Calu3 (cell line): ENCODE data around the gene ARMH3. TPM values are rescaled to one million over a fixed set of nuclear protein-coding genes. Genes with fewer than 3 reads are reported as not detected.

Experiments
- BruUV-seq: library from RNA; stranded (reverse); fragments of 400-500 nt; replicated peaks from 2 replicates; lab custom pipeline; 2021; lab: Mats Ljungman, UMichigan
- CTCF ChIA-PET: fragments of 300-600 bp; sonication (Branson Sonifier 250); formaldehyde crosslinking; loops from one replicate; lab custom pipeline; 2022; ENCODE audit warnings: antibody characterized with exemption; lab: Charles Lee
- DNase-seq: peaks from one replicate; pipeline ENCODE4 v3.0.0; 2022
- H3K27ac Mint-ChIP-seq: one replicate; pipeline ENCODE4 v1.8.0; 2022; ENCODE audit warnings: mixed read lengths; ENCODE audit not compliant: unreplicated experiment
- H3K27me3 Mint-ChIP-seq: one replicate; pipeline ENCODE4 v1.8.0; 2022; ENCODE audit warnings: mixed read lengths; ENCODE audit not compliant: unreplicated experiment
- H3K36me3 Mint-ChIP-seq: one replicate; pipeline ENCODE4 v1.8.0; 2022; ENCODE audit warnings: mild to moderate bottlenecking, moderate library complexity, mixed read lengths; ENCODE audit not compliant: insufficient read depth, unreplicated experiment
- H3K4me1 Mint-ChIP-seq: one replicate; pipeline ENCODE4 v1.8.0; 2022; ENCODE audit warnings: mild to moderate bottlenecking, low read depth, mixed read lengths; ENCODE audit not compliant: unreplicated experiment
- H3K4me3 Mint-ChIP-seq: one replicate; pipeline ENCODE4 v1.8.0; 2022; ENCODE audit warnings: mild to moderate bottlenecking, low read depth, moderate library complexity, mixed read lengths; ENCODE audit not compliant: unreplicated experiment
- H3K9me3 Mint-ChIP-seq: one replicate; pipeline ENCODE4 v1.8.0; 2022; ENCODE audit warnings: low read depth, mixed read lengths; ENCODE audit not compliant: unreplicated experiment
- intact Hi-C: fragments of 100-400 bp; cut with micrococcal nuclease; formaldehyde crosslinking; loops from one replicate; pipeline ENCODE4 v1.10.0; 2022; ENCODE audit not compliant: unreplicated experiment
- total RNA-seq: library from RNA; stranded (reverse); gene quantifications from 2 replicates; pipeline ENCODE4 v1.2.3, GENCODE V29; 2022
- TF ChIP-seq, protein P1 (sequence below): fragments of 200-600 bp; IDR thresholded peaks from one replicate; pipeline ENCODE4 v1.8.0; 2022; ENCODE audit warnings: antibody characterized with exemption; ENCODE audit not compliant: unreplicated experiment

Gene ARMH3
- total RNA-seq, 1 experiment from 2014 or later, result 14.1 TPM

DNA sequence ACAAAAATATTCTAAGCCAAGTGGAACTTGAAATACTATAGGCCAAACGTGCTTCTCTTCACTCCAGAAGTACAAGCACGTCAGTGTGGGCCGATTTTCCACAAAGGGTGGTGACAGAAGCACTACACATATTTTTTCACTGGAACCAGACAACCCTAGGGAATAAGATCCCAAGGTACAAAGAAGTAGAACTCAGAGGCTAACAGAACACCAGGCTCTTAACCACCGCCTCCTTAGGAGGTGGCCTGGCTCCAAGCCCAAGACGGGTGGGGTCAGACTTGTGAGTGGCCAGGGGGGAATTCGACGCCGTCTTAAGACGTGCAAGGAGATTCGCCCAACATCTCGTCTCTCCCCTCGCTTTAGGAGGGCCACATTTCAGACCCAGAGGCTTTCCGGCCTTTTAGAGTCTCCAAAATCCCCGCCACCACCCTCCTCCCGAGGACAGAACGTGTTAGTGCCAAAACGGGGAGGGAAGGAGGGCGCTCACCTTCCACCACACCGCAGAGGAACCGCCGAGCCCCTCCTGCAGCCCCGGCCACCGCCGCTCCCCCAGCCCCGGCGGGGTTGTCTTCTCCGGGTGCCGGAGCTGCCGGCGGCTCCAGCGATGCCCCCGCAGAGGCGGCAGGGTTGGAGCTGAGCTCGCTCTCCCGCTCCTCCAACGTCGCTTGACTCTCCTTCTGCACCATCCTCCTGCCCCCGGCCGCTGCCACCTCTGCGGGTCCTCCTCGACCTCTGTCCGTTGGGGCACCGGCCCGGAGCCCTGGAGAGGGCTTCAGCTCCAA, 238.4 kb downstream of the ARMH3 start:
- Mint-ChIP-seq H3K4me1 (peaks cover 7% of the 10 kb centered on the region), H3K27ac (peak overlapping the region; percentile 89), H3K36me3 (peaks cover 57% of the 10 kb centered on the region), H3K27me3 (no peaks in the 10 kb centered on the region), H3K9me3 (no peaks in the 10 kb centered on the region), H3K4me3 (peak overlapping the region; percentile 90)
- CTCF ChIA-PET, result interaction anchor here (1.1 to 2.2 kb wide), 3 partner anchors 23 to 36 kb away, joined by 4 to 22 read pairs (median 4); no protein-coding TSS in a partner anchor
- intact Hi-C loops, result no loop called here
- TF ChIP-seq, protein P1, sequence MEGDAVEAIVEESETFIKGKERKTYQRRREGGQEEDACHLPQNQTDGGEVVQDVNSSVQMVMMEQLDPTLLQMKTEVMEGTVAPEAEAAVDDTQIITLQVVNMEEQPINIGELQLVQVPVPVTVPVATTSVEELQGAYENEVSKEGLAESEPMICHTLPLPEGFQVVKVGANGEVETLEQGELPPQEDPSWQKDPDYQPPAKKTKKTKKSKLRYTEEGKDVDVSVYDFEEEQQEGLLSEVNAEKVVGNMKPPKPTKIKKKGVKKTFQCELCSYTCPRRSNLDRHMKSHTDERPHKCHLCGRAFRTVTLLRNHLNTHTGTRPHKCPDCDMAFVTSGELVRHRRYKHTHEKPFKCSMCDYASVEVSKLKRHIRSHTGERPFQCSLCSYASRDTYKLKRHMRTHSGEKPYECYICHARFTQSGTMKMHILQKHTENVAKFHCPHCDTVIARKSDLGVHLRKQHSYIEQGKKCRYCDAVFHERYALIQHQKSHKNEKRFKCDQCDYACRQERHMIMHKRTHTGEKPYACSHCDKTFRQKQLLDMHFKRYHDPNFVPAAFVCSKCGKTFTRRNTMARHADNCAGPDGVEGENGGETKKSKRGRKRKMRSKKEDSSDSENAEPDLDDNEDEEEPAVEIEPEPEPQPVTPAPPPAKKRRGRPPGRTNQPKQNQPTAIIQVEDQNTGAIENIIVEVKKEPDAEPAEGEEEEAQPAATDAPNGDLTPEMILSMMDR, result no peak
- peak; percentile 78 for DNase-seq
- BruUV-seq, result TSS peak; percentile 65

DNA sequence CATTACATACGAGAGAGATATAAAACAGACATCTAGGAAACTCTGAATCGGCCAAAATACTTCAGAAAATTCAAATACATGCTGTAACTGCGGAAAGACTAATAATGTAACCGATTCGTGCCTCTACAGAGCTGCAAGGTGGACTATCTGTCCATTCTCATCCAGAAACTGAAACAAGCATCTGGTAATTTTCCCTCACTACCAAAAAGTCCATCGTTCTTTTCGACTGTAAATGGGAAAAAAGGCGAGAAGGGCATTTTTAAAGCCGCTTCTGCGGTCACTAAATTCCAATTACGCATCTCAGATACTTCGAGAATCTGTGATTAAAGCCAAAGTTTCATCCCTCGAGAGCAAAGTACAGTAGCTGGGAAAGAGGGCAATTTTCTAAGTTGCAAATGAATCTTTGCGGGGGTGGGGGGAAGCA, 239.0 kb downstream of the ARMH3 start:
- TF ChIP-seq, protein P1, result no peak
- Mint-ChIP-seq H3K36me3 (peaks cover 58% of the 10 kb centered on the region), H3K4me1 (peaks cover 7% of the 10 kb centered on the region), H3K4me3 (peak overlapping the region; percentile 90), H3K27ac (peak overlapping the region; percentile 89), H3K27me3 (no peaks in the 10 kb centered on the region), H3K9me3 (no peaks in the 10 kb centered on the region)
- DNase-seq, result no peak
- intact Hi-C loops, result no loop called here
- CTCF ChIA-PET, result no interaction called here
- TSS peak; percentile 41 for BruUV-seq

DNA sequence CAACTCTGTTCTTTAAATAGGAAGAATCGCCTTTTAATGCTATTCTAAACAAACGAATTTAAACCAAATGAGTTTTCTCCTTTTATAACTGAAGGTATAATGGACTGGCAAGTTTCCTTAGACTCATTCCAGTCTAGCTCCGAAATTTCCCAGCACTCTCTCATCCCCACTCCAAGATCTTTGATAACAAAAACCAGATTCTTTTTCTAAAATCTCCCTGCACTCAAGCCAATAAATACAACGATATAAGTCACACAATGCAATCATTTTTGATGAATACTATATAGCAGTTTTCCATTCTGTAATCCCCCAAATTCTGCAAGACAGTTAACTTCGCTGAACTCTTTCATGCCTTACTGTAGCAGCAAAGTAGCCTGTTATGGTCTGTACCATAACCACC, 239.6 kb downstream of the ARMH3 start:
- CTCF ChIA-PET, result interaction anchor here (0.6 kb wide), 1 partner anchor 478 kb away, joined by 3 read pairs; no protein-coding TSS in a partner anchor
- intact Hi-C loops, result no loop called here
- BruUV-seq, result no TSS peak

DNA sequence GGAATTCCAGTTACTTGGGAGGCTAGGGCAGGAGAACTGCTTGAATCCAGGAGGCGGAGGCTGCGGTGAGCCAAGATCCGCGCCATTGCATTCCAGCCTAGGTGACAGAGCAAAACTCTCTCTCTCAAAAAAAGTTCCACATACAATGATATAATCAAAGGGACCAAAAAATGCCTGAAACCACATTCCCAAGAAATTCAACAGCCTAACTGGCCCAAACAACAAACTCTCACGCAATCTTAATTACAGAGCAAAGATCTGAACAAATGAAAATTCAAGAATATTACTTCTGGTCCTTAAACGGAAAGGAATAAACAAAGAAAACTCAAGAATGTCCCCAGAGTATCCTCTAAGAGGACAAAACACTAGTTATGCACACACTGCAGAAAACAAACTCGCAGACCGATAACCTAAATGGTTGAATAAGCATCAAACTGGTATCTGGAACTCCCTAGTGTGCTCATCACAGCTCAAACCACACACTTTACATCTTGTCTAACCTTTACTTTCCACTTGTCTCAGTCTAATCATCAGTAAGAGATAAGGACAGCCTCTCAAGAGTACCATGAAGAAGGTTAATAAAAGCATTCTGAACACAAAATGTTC, 241.4 kb downstream of the ARMH3 start:
- TF ChIP-seq, protein P1, result no peak
- DNase-seq, result no peak
- no peaks in the 10 kb centered on the region for H3K27me3 Mint-ChIP-seq
- peaks cover 61% of the 10 kb centered on the region for H3K36me3 Mint-ChIP-seq
- peaks cover 7% of the 10 kb centered on the region for H3K4me1 Mint-ChIP-seq
- intact Hi-C loops, result no loop called here
- CTCF ChIA-PET, result no interaction called here
- BruUV-seq, result no TSS peak
- H3K27ac Mint-ChIP-seq, result no peak overlapping the region
- H3K9me3 Mint-ChIP-seq, result no peaks in the 10 kb centered on the region
- H3K4me3 Mint-ChIP-seq, result peak overlapping the region; percentile 90

More for the DNA sequence above, 239.6 kb downstream of the ARMH3 start:
- TF ChIP-seq, protein P1, result no peak
- H3K36me3 Mint-ChIP-seq, result peaks cover 58% of the 10 kb centered on the region
- H3K27ac Mint-ChIP-seq, result peak overlapping the region; percentile 77
- DNase-seq, result no peak
- no peaks in the 10 kb centered on the region for H3K9me3 Mint-ChIP-seq
- peak overlapping the region; percentile 90 for H3K4me3 Mint-ChIP-seq
- H3K27me3 Mint-ChIP-seq, result no peaks in the 10 kb centered on the region
- peaks cover 7% of the 10 kb centered on the region for H3K4me1 Mint-ChIP-seq
